T47D (cell line): ENCODE measurements around the gene TEAD4.
"Not testable (repeated sequence)": the region's sequence is repeated elsewhere in the genome, so short reads cannot be mapped to it uniquely, and the experiment has no call there.

Experiments used
- DNase-seq, 2 experiments: peaks; one replicate each; pipeline versions ENCODE4 v3.0.0 to v3.0.0-alpha.2; 2011 to 2012; ENCODE audit warnings: low read depth in 1 of 2, low spot score in 1 of 2
- JUND ChIP-seq: IDR thresholded peaks from 2 replicates; pipeline ENCODE4 v1.6.1; 2012; ENCODE audit warnings: low read depth
- in situ Hi-C: cut with HindIII; loops from 2 replicates; pipeline ENCODE4 v1.10.0; 2016; ENCODE audit warnings: low sequenced_read_pairs, low pct_unique_long_range_greater_than_20kb

TEAD4 gene

DNA sequence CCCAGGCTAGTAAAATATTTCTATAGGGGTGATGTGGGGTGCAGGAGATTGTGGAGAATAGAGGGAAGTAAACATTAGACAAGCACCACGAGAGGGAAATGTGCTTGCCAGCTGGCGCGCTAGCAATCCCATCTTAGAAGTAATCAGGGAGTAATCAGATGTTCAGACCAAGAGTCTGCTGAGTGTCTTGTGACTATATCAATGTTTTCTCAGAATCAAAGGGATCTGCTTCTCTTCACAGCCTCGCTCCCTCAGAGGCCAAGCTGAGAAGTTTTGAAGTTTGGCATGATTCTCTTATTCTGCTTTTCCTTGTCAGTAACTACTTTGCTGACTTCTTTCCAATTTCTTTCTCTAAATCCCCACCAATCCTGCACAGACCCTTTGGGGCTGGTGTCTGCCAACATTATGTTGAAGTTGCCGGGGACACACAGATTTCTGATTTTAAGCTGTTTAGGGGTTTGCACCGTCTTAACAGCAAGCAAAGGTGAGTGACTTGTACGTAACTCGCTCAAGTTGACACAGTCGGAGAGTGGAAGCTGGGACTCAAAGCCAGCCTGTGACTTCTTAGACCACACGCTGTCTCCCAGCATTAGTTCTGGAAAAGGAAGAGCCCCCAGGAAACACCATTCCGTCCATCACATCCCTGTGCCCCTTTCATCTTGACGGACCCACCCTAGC, 96.0 kb downstream of the TEAD4 start:
- in situ Hi-C loops = no loop called here
- TF ChIP-seq JUND = no peak
- DNase-seq = no peak

GRCh38 chr12:3055704-3056467, 96.7 kb downstream of the TEAD4 start:
- TF ChIP-seq JUND = no peak
- in situ Hi-C loops = no loop called here
- DNase-seq = no peak

GRCh38 chr12:3061059-3061458, 101.9 kb downstream of the TEAD4 start:
- in situ Hi-C loops = no loop called here
- no peak for DNase-seq
- no peak for TF ChIP-seq JUND

GRCh38 chr12:3061501-3062215, 102.5 kb downstream of the TEAD4 start:
- no peak for DNase-seq
- no peak for TF ChIP-seq JUND
- in situ Hi-C loops = no loop called here

- TF ChIP-seq JUND = no peak
- in situ Hi-C loops = no loop called here
- DNase-seq = no peak
These were observed 106.1 kb downstream of the TEAD4 start for GRCh38 chr12:3065300-3065699.

DNA sequence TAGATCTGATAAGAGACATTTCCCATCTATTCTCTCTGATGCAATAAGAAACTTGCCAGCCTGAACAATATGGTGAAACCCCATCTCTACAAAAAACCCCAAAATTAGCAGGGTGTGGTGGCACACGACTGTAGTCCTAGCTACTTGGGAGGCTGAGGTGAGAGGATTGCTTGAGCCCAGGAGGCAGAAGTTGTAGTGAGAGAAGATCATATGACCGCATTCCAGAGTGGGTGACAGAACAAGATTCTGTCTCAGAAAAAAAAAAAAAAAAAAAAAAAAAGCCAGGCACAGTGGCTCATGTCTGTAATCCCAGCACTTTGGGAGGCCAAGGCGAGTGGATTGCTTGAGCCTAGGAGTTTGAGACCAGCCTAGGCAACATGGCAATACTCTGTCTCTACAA, 106.6 kb downstream of the TEAD4 start:
- DNase-seq, in situ Hi-C loops: not testable (repeated sequence)

- in situ Hi-C loops = no loop called here
- TF ChIP-seq JUND = no peak
- no peak for DNase-seq
These were observed 110.5 kb downstream of the TEAD4 start for GRCh38 chr12:3069714-3070113.

- in situ Hi-C loops = no loop called here
- no peak for TF ChIP-seq JUND
- DNase-seq = no peak
These were observed 111.9 kb downstream of the TEAD4 start for GRCh38 chr12:3071107-3071506.

DNA sequence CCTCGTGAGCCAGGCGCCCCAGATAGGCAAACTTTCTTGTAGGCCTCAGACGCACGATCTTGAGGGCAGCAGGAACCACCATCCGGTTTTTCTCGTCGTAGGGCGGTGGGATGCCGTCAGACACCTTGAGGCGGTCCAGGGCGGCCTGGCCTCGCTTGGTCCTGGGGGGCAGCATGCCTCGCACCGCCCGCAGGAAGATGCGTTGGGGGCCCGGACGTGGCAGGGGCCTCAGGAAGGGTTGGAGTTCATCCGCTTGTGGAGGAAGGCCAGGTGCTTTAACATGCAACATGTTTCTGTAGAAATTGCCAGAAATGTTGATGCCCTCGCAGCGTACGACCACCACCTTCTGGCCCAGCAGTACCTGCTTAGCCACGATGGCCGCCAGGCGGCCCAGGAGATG, 112.5 kb downstream of the TEAD4 start:
- DNase-seq = no peak
- no peak for TF ChIP-seq JUND
- in situ Hi-C loops = no loop called here

DNA sequence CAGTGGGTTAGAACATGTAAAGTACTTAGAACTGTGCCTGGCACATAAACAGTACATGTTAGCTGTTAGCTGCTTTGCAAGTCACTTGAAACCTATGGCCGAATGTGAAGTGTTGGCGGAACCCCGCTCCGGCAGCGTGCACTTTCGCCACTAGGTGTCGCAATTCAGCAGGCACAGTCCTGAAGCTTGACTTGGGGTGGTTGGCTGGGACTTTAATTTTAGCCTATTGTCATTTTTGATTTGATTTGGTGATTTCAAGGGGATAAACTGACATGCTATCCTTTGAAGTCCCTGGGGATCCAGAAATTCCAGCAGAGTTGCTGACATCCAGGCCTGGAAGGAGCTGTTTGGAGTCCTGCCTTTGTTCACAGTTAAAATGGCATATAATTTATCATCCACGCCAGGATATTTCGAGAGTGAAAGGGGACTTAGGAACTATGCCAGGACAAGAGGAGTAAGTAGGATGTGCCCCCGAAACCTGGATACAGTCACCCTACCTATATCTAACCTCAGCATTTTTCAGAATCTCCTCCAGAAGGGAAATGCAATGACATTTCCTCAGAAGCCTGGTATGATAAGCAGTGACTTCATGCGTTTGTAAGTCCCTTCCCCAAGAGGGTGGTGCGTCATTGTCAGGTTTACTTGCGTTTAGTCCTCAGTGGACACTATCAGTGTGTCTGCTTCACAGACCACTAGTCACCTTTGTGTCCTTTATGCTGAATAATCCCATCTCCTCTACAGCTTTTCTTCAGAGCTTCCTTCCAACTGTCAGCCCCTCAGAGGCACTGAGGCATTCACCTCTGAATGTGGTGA, 114.4 kb downstream of the TEAD4 start:
- in situ Hi-C loops = no loop called here
- TF ChIP-seq JUND = no peak
- peak; percentile 87 to 92 for DNase-seq

DNA sequence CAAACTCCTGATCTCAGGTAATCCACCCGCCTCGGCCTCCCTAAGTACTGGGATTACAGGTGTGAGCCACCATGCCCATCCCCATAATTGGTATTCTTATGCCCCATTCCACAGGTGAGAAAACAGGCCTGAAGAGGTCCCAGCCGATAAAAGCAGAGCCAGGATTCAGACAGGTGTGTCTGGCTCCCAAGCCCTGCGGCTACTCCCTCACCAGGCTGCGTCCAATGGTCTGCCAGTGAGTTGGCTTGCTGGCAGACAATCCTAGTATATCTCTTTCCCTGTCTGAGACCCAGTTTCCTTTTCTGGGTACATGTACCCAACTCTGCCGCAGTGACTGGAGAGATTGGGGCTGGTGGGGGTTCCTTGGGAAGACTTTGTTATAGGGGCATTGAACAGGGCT, 116.1 kb downstream of the TEAD4 start:
- in situ Hi-C loops = no loop called here
- no peak for DNase-seq
- no peak for TF ChIP-seq JUND

GRCh38 chr12:3076730-3077571, 117.8 kb downstream of the TEAD4 start, which contains the start of gene TSPAN9:
TSPAN9 (plus strand) TSS chr12:3077379; CDS start chr12:3201194, 123,815 bp downstream.
- no peak for TF ChIP-seq JUND
- in situ Hi-C loops = no loop called here
- peak; percentile 88 to 93 for DNase-seq
